ENCODE data around the gene TIMM9.

DNA sequence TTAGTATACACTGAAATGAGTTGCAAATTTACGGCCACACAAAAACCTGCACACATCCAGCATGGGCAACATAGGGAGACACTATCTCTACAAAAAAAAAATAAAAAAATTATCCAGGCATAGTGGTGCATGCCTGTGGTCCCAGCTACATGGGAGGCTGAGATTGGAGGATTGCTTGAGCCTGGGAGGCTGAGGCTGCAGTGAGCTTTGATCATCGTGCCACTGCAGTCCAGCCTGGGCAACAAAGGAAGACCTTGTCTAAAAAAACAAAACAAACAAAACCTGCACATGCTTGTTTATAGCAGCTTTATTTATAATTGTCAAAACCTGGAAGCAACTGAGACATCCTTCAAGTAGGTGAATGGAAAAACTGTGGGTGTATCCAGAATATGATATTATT lies 36.5 kb downstream of the TIMM9 start:
- TF ChIP-seq, protein P1, sequence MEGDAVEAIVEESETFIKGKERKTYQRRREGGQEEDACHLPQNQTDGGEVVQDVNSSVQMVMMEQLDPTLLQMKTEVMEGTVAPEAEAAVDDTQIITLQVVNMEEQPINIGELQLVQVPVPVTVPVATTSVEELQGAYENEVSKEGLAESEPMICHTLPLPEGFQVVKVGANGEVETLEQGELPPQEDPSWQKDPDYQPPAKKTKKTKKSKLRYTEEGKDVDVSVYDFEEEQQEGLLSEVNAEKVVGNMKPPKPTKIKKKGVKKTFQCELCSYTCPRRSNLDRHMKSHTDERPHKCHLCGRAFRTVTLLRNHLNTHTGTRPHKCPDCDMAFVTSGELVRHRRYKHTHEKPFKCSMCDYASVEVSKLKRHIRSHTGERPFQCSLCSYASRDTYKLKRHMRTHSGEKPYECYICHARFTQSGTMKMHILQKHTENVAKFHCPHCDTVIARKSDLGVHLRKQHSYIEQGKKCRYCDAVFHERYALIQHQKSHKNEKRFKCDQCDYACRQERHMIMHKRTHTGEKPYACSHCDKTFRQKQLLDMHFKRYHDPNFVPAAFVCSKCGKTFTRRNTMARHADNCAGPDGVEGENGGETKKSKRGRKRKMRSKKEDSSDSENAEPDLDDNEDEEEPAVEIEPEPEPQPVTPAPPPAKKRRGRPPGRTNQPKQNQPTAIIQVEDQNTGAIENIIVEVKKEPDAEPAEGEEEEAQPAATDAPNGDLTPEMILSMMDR (IDR thresholded peaks at IDR 0.05), result no peak
- no peak for TF ChIP-seq POLR2A (IDR thresholded peaks at IDR 0.05)

All from uterus (tissue), 2 donors.